Measurements from ENCODE around the gene TMEM131.
A peak's percentile ranks its signal among the peaks of the same experiment; 100 is the strongest.
"Not testable (repeated sequence)": the region's sequence is repeated elsewhere in the genome, so short reads cannot be mapped to it uniquely, and the experiment has no call there.

Gene TMEM131

DNA sequence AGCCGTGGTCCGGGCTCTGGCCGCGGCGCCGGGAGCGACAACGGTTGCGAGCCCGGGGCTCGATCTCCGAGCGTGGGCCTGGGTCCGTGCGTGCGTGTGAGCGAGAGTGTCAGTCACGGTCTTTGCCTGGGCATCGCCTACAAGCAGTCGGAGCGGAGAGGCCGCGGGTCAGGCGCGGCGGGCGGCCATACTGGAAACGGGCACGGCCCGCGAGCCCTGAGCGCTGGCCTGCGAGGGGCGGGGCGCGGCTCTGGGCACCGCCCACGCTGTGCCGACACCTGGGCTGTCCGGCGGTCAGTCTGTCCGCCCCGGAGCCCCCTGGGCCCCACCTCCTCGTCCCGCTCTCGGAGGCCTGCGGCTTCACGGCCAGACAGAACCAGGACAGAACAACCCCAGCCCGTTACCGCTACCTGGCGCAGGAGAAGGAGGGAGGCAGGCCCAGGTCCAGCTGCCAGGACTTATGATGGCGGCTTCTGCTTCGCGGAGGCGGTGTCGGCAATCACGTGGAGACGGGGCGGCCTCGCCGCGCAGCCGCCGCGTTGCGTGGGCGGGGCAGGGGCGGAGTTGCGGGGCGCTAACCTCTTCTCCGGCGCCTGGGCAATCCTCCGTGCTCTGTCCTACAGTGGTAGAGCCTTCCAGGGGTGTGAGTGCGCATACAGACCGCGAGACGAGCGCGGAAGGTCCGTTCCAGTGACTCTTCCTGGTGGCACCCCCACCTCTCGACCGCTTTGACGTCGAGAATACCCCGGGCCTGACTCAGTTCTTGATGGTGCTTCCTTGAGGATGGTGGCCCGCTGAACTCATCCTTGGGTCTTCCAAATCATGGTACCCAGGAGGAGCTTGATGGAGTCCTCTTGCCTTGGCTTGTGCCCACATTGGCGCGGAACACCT is at the start of gene TMEM131:
TMEM131 (minus strand) TSS at position 215 of the 891 bp plus-strand sequence. CDS start 286 bp downstream, outside the sequence.
- no peak for TF ChIP-seq JUND (IDR thresholded peaks at IDR 0.05; ENCODE audit: low read depth)
- in situ Hi-C loops (cut with HindIII; ENCODE audit: low pct_unique_long_range_greater_than_20kb, low sequenced_read_pairs), result no loop called here
- peak; percentile 86 to 93 for DNase-seq (ENCODE audit: low read depth in 1 of 2, low spot score in 1 of 2)

- in situ Hi-C loops (cut with HindIII; ENCODE audit: low pct_unique_long_range_greater_than_20kb, low sequenced_read_pairs); DNase-seq (ENCODE audit: low read depth in 1 of 2, low spot score in 1 of 2): not testable (repeated sequence)
These were observed 49.0 kb upstream of the TMEM131 start for GRCh38 chr2:98044730-98045129.

GRCh38 chr2:98043101-98043500 is 47.4 kb upstream of the TMEM131 start:
- no peak for DNase-seq (ENCODE audit: low read depth in 1 of 2, low spot score in 1 of 2)
- in situ Hi-C loops (cut with HindIII; ENCODE audit: low pct_unique_long_range_greater_than_20kb, low sequenced_read_pairs), result no loop called here
- no peak for TF ChIP-seq JUND (IDR thresholded peaks at IDR 0.05; ENCODE audit: low read depth)

DNA sequence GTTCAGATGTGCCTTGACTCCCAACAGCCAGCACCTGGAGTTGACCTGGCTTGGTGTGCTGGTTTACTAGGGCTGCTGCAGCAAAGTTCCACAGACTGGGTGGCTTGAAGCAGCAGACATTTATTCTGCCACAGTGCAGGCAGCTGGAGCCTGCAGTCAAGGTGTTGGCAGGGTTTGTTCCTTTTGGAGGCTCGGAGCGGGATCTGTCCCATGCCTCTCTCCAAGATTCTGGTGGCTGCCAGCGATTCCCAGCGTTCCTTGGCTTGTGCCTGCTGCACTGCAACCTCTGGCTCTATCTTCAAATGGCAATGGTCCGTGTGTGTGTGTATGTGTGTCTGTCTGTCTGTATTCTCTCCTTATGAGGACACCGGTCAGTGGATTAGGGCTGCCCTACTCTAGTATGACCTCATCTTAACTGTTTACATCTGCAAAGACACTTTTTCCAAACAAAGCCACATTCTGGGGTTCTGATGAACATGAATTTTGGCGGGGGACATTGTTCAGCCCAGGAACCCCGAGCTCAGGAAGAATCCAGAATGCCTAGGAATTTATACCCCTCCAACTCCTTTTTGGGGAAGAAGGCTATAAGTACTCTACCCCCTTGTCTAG is 44.7 kb upstream of the TMEM131 start:
- no peak for TF ChIP-seq JUND (IDR thresholded peaks at IDR 0.05; ENCODE audit: low read depth)
- in situ Hi-C loops (cut with HindIII; ENCODE audit: low pct_unique_long_range_greater_than_20kb, low sequenced_read_pairs), result no loop called here
- no peak for DNase-seq (ENCODE audit: low read depth in 1 of 2, low spot score in 1 of 2)

- in situ Hi-C loops (cut with HindIII; ENCODE audit: low pct_unique_long_range_greater_than_20kb, low sequenced_read_pairs), result no loop called here
- TF ChIP-seq JUND (IDR thresholded peaks at IDR 0.05; ENCODE audit: low read depth), result no peak
- DNase-seq (ENCODE audit: low read depth in 1 of 2, low spot score in 1 of 2), result no peak
These were observed 43.5 kb upstream of the TMEM131 start for GRCh38 chr2:98039085-98039756.

GRCh38 chr2:98037666-98038336 is 42.1 kb upstream of the TMEM131 start:
- DNase-seq (ENCODE audit: low read depth in 1 of 2, low spot score in 1 of 2), result no peak
- in situ Hi-C loops (cut with HindIII; ENCODE audit: low pct_unique_long_range_greater_than_20kb, low sequenced_read_pairs), result no loop called here
- TF ChIP-seq JUND (IDR thresholded peaks at IDR 0.05; ENCODE audit: low read depth), result no peak

DNA sequence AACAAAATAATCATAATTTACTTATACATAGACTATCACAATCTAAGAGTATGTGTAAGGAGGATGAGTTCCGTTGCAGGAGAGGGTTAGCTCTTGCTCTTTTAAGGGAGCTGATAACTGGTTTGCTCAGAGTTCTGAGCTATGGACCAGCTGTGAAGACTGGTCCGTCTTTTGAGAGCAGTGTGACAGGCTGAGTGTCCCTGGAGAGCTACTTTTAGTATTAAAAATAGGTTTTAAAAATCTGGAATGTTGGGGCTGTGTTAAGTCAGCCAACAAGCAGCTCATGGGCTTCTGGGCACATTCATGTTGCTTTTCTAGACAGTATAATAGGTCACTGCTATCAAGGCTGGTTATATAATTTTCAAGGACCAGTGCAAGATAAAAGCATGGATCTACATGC is 41.5 kb upstream of the TMEM131 start:
- in situ Hi-C loops (cut with HindIII; ENCODE audit: low pct_unique_long_range_greater_than_20kb, low sequenced_read_pairs), result no loop called here
- TF ChIP-seq JUND (IDR thresholded peaks at IDR 0.05; ENCODE audit: low read depth), result no peak
- no peak for DNase-seq (ENCODE audit: low read depth in 1 of 2, low spot score in 1 of 2)

- in situ Hi-C loops (cut with HindIII; ENCODE audit: low pct_unique_long_range_greater_than_20kb, low sequenced_read_pairs), result no loop called here
- DNase-seq (ENCODE audit: low read depth in 1 of 2, low spot score in 1 of 2), result no peak
- no peak for TF ChIP-seq JUND (IDR thresholded peaks at IDR 0.05; ENCODE audit: low read depth)
These were observed 40.7 kb upstream of the TMEM131 start for GRCh38 chr2:98036349-98037000.

DNA sequence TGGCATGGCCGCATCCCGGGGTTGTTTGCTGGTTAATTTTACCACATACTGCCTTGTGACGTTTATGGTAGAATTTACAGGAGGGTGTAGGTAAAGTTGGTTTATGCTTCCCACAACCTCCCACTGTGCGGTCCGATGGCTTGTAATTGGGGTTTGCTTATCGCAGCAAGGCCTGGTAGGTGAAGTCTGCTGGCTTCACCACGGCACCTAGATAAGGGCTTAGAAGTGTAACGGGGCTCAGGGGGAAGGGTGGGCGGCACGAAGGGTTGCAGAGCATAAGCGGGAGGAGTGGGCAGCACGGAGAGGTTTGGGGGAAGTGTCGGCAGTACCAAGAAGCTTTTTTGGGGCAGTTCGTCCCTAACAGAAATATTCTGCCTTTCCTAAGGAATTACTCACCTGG is 39.0 kb upstream of the TMEM131 start:
- no peak for DNase-seq (ENCODE audit: low read depth in 1 of 2, low spot score in 1 of 2)
- TF ChIP-seq JUND (IDR thresholded peaks at IDR 0.05; ENCODE audit: low read depth), result no peak
- in situ Hi-C loops (cut with HindIII; ENCODE audit: low pct_unique_long_range_greater_than_20kb, low sequenced_read_pairs), result no loop called here

DNA sequence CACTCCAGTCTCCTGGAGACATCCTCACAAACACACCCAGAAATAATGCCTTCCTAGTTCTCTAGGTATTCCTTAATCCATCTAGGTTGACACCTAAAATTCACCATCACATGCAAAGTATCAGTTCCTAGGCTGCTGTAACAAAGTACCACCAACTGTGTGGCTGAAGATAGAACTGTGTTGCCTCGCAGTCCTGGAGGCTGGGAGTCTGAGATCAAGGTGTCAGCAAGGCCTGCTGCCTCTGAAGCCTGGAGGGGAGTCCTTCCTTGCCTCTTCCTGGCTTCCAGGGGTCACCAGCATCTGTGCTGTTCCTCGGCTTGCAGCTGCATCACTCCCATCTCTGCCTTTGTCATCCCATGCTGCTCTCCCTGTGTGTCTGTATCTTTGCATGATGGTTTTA is 36.3 kb upstream of the TMEM131 start:
- no peak for TF ChIP-seq JUND (IDR thresholded peaks at IDR 0.05; ENCODE audit: low read depth)
- in situ Hi-C loops (cut with HindIII; ENCODE audit: low pct_unique_long_range_greater_than_20kb, low sequenced_read_pairs), result no loop called here
- no peak for DNase-seq (ENCODE audit: low read depth in 1 of 2, low spot score in 1 of 2)

DNA sequence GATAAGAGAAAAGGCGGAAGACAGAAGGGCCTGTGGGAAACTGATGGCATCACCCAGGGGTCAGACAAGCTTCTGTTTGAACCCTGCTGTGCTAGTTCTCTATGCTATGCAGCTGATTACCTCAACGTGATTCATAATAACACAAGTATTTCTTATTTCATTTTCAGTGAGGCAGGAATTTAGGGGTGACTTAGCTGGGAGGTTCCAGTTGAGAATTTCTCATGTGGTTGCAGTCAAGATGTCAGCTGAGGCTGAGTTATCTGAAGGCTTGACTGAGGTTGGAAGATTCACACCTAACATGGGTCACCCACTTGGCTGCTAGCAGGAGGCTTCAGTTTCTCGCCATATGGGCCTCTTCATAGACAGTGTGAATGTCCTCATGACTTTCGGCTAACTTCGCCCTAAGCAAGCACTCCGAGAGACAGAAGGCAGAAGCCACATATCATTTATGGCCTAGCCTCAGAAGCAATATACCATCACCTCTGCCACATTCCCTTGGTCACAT is 34.0 kb upstream of the TMEM131 start:
- no peak for DNase-seq (ENCODE audit: low read depth in 1 of 2, low spot score in 1 of 2)
- in situ Hi-C loops (cut with HindIII; ENCODE audit: low pct_unique_long_range_greater_than_20kb, low sequenced_read_pairs), result no loop called here

More for the DNA sequence above, 34.0 kb upstream of the TMEM131 start:
- TF ChIP-seq JUND (IDR thresholded peaks at IDR 0.05; ENCODE audit: low read depth), result no peak
